ACC112 (cell line): Measurements from ENCODE around the gene IGLL5.

ENCODE experiments used
- H2AFZ ChIP-seq: fragments of 200-600 bp; sonication (generic); one replicate; pipeline ENCODE4 v1.6.0; 2017; ENCODE audit warnings: antibody characterized with exemption, low read length; ENCODE audit not compliant: unreplicated experiment
- H3K27ac ChIP-seq: fragments of 200-600 bp; sonication (generic); 2 replicates; pipeline ENCODE4 v1.5.1; 2014; ENCODE audit warnings: low read depth, mild to moderate bottlenecking, antibody characterized with exemption, low read length, moderate library complexity
- H3K27me3 ChIP-seq: fragments of 200-600 bp; sonication (generic); 2 replicates; pipeline ENCODE4 v1.6.1; 2014; ENCODE audit warnings: mild to moderate bottlenecking, antibody characterized with exemption, low read length, moderate library complexity, mixed read lengths; ENCODE audit not compliant: insufficient read depth
- H3K36me3 ChIP-seq: fragments of 200-600 bp; sonication (generic); 2 replicates; pipeline ENCODE4 v1.6.1; 2016; ENCODE audit warnings: mild to moderate bottlenecking, antibody characterized with exemption, low read length, moderate library complexity, mixed read lengths; ENCODE audit not compliant: insufficient read depth
- H3K4me1 ChIP-seq: fragments of 200-600 bp; sonication (generic); one replicate; pipeline ENCODE4 v1.6.1; 2016; ENCODE audit warnings: low read length, mixed read lengths; ENCODE audit not compliant: insufficient read depth, unreplicated experiment, control insufficient read depth
- H3K4me3 ChIP-seq: fragments of 200-600 bp; sonication (generic); 2 replicates; pipeline ENCODE4 v1.5.1; 2014; ENCODE audit warnings: mild to moderate bottlenecking, low read depth, low read length
- H3K79me2 ChIP-seq: fragments of 200-600 bp; sonication (generic); one replicate; pipeline ENCODE4 v1.6.0; 2016; ENCODE audit warnings: low read length; ENCODE audit not compliant: control insufficient read depth, unreplicated experiment, insufficient read depth

IGLL5 gene

DNA sequence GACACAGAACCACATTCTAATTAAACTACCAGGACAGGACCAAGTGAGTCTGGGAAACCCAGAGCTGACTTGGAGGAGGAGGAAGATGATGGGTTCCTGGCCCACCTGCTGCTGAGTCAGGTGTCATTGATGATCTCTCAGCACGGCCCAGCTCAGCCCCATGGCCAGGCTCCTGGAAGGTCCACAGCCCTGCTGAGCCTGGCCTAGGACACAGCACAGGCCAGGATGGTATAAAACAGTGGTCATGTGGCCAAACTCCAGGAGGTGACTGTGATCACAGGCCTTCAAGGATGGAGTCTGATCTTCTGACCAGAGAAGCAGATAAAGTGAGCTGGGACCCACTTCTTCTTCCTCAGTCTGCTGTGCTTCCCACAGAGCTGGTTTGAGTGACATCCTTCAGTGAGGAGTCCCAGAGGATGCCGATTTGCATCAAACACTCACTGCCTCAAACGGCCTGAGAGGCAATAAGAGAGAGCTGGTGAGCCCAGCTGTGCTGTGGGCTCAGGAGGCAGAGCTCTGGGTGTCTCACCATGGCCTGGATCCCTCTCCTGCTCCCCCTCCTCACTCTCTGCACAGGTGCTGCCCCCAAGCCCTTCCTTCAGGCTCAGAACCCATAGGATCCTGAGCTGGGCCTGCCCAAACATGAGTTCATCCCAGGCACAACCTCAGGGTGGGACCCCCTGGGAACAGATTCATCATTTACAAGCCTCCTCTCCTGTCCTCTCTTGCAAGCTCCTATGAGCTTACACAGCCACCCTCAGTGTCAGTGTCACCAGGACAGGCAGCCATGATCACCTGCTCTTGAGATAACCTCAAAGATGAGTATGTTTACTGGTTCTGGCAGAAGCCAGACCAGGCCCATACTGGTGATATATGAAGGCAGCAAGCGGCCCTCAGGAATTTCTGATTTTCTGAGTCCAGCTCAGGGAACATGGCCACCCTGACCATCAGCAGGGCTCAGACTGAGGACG is 37.7 kb upstream of the IGLL5 start:
- Histone ChIP-seq H3K27me3 (peaks cover 47% of the 10 kb centered on the region), H3K4me1 (no peaks in the 10 kb centered on the region), H3K36me3 (no peaks in the 10 kb centered on the region), H2AFZ (no peak overlapping the region), H3K27ac (no peak overlapping the region), H3K4me3 (no peak overlapping the region), H3K79me2 (no peaks in the 10 kb centered on the region)

DNA sequence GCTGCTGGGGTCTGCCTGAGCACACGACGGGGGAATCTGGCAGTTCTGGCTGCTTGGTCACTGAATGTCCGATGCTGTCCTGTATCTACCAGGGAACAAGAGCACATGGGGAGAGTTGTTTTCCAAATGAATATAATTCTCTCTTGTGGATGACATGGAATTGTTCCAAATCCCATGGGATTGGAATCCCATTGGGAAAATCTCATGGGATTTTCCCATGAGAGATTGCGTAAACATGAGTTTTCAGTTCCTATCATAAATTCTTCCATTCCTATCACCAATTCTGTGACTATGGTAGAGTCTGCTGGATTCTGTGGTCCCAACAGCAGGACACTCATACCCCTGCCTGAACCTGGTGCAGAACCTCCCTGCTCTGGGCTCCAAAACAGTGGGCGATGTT is 35.6 kb upstream of the IGLL5 start:
- peaks cover 33% of the 10 kb centered on the region for H3K27me3 ChIP-seq

DNA sequence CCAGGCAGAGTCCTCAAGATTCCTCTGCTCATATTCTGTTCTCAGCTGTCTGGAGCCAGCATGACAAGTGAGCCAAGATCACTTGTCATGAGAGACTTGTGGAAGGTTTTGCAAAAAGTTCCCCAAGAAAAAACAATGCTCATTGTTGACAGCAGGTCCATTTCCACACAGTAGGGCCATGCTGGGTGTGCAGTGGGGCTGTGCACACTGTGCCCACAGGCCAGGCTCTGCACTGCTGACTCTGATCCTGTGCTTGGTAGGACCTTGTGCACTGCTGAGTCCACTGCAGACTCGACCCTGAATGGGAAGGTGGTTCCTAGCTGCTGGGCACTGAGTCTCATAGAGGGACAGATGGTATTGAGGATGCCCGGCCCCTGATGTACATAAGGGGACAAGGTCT is 33.9 kb upstream of the IGLL5 start:
- Histone ChIP-seq H3K79me2 (no peaks in the 10 kb centered on the region), H2AFZ (no peak overlapping the region), H3K27me3 (peaks cover 32% of the 10 kb centered on the region), H3K27ac (no peak overlapping the region), H3K36me3 (no peaks in the 10 kb centered on the region), H3K4me1 (no peaks in the 10 kb centered on the region), H3K4me3 (no peak overlapping the region)

More for the DNA sequence above, 35.6 kb upstream of the IGLL5 start:
- Histone ChIP-seq H3K4me1 (no peaks in the 10 kb centered on the region), H3K79me2 (no peaks in the 10 kb centered on the region), H3K36me3 (no peaks in the 10 kb centered on the region), H3K27ac (no peak overlapping the region), H2AFZ (no peak overlapping the region), H3K4me3 (no peak overlapping the region)

DNA sequence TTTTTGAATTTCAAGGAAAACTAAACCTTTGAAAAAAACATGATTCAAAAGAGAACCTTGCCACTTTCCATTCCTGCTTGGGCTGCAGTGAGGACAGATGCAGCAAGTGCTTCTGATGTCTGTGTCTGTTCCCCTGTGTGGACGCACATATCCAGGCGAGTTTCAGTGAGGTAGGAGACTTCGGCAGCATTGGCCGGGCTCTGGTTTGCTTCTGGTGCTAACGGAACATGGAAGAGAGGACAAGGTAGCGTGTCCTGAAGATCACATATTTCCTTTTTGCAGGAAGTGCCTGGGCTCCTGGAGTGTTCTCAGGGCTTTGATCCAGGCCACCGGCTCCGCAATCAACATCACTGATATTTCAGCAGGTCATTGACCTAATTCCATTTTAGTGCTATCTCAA is 33.1 kb upstream of the IGLL5 start:
- H3K36me3 ChIP-seq, result no peaks in the 10 kb centered on the region
- H3K4me3 ChIP-seq, result no peak overlapping the region
- H3K27ac ChIP-seq, result no peak overlapping the region
- H3K79me2 ChIP-seq, result no peaks in the 10 kb centered on the region
- no peaks in the 10 kb centered on the region for H3K4me1 ChIP-seq
- peaks cover 37% of the 10 kb centered on the region for H3K27me3 ChIP-seq
- H2AFZ ChIP-seq, result no peak overlapping the region

DNA sequence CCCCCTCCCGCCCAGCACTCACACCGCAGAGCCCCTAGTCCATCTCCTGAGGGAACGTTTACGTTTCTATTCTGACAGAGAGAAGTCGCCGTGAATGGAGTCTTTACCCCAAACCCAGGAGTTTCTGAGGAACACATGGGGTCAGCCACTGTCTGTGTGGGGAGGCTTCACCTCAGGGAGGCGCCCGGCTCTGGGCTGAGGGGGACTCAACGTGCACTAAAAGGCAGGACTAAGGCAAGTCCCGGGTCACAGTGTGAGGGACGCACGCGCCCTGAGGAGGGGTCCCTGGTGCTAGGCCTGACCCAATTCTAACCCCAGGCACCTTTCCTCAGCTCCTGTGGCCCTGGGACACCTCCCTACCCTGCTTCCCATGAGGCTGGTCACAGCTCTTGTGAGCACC is 32.5 kb upstream of the IGLL5 start:
- Histone ChIP-seq H3K79me2 (no peaks in the 10 kb centered on the region), H3K4me3 (no peak overlapping the region), H3K4me1 (no peaks in the 10 kb centered on the region), H2AFZ (no peak overlapping the region), H3K27ac (no peak overlapping the region), H3K36me3 (no peaks in the 10 kb centered on the region), H3K27me3 (peaks cover 43% of the 10 kb centered on the region)

DNA sequence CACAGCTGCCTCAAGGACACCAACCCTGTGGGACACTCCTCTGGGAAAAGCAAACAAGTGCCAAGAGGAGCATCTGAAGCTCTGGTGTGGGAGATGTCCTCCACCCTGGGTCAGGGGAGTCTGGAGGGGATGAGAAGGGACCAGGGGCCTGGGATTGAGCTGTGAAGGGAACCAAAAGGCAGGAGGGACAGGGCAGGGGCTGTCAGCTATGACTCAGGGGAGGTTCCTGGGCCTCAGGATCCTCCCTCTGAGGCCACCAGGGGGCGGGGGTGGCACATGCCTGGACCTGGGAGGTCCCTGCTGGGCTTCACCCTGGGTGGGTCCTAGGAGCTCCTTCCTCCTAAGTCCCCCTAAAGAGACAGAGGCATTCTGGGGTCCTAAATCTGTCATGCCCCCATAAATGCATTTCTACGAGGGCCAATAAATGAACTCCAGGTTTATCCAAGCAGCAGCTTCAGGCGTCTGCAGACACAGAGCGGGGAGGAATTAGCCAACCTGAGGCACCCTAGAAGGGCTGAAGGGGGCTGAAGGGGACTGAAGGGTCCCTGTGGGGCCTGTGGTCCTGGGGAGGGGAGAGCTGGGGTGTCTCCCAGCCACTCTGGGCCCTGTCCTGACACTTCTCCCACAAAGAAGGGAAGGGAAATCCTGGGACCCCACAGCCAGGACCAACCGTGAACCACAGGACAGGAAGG is 31.9 kb upstream of the IGLL5 start:
- H3K4me1 ChIP-seq, result no peaks in the 10 kb centered on the region
- H3K36me3 ChIP-seq, result no peaks in the 10 kb centered on the region
- no peak overlapping the region for H3K27ac ChIP-seq
- no peak overlapping the region for H2AFZ ChIP-seq
- H3K79me2 ChIP-seq, result no peaks in the 10 kb centered on the region
- H3K4me3 ChIP-seq, result no peak overlapping the region
- H3K27me3 ChIP-seq, result peaks cover 45% of the 10 kb centered on the region

DNA sequence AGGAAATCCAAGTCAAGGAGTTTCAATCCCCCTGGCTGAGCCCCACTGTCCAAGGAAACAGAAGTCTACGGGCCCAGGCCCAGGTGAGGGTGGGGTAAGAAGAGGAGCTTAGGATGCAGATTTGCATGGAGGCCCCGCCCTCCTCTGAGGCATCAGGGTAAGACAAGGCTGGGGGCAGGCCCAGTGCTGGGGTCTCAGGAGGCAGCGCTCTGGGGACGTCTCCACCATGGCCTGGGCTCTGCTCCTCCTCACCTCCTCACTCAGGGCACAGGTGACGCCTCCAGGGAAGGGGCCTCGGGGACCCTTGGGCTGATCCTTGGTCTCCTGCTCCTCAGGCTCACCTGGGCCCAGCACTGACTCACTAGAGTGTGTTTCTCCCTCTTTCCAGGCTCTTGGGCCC is 31.3 kb upstream of the IGLL5 start:
- Histone ChIP-seq H2AFZ (no peak overlapping the region), H3K4me1 (no peaks in the 10 kb centered on the region), H3K4me3 (no peak overlapping the region), H3K36me3 (no peaks in the 10 kb centered on the region), H3K27me3 (peaks cover 49% of the 10 kb centered on the region), H3K27ac (no peak overlapping the region), H3K79me2 (no peaks in the 10 kb centered on the region)

DNA sequence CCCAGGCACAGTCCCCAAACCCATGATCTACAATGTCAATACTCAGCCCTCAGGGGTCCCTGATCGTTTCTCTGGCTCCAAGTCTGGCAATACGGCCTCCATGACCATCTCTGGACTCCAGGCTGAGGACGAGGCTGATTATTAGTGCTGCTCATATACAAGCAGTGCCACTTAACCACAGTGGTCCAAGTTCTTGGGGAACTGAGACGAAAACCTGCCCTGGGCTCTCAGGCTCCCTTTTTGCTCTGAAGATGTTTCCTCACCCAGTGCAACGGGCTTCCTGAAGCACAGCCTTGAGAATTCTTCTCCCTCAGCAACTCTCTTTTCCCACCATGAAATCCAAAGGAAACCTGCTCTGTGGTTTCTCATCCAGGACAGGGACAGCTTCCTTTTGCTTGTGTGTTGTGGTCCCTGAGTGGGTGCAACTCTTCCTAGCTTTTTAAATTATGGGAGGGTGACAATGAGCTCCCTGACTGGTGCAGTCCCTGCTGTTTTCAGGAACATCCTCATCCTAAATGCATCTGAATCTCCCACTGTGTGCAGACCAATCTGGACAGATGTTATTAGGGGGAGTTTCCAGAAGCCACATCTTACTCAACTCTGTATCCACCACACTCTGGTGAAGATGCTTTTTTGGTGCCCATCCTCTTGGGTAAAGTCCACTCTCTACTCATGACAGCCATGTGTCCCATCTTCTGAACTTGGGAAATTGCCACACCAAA is 30.6 kb upstream of the IGLL5 start:
- H3K4me1 ChIP-seq, result no peaks in the 10 kb centered on the region

DNA sequence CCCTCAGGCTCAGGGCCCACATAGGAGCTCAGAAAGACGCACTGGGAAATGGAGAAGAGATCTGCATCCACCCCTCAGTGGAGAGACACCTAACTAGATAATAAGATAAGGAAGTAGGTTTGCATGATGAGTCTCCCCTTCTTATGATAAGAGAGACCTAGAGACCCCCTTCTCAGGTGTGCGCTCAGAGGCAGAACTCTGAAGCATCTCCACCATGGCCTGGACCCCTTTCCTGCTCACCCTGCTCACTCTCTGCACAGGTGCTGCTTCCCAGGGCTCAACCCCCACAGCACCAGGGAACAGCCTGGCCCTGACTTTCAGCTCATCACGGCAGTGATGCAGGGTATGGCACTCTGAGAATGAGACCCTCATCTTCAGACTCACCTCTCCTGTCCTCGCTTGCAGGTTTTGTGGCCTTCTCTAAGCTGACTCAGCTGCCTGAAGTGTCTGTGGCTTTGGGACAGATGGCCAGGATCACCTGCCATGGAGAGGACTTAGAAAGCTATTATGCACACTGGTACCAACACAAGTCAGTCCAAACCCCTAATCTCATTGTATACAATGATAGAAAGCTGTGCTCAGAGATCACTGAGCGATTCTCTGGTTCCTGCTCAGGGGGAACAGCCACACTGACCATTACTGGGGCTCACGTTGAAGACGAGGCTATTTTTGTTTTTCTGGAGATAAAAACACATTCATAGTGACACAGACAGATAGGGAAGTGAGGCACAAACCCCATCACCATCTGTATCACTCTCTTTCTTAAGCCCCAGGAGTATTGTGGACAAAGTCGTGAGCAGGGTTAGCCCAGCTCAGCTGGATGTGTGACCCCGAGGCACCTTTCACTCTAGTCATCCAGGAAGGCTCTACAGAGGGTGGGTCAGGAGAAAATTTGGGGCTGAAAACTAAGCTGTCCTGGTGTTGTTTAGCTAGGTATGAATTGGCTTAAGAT is 29.7 kb upstream of the IGLL5 start:
- Histone ChIP-seq H3K4me3 (no peak overlapping the region), H3K36me3 (no peaks in the 10 kb centered on the region), H3K4me1 (no peaks in the 10 kb centered on the region), H3K27ac (no peak overlapping the region), H3K27me3 (peaks cover 46% of the 10 kb centered on the region), H3K79me2 (no peaks in the 10 kb centered on the region), H2AFZ (no peak overlapping the region)

More for the DNA sequence above, 30.6 kb upstream of the IGLL5 start:
- H2AFZ ChIP-seq, result no peak overlapping the region
- H3K79me2 ChIP-seq, result no peaks in the 10 kb centered on the region
- H3K27me3 ChIP-seq, result peaks cover 53% of the 10 kb centered on the region
- no peak overlapping the region for H3K27ac ChIP-seq
- H3K4me3 ChIP-seq, result no peak overlapping the region
- no peaks in the 10 kb centered on the region for H3K36me3 ChIP-seq

DNA sequence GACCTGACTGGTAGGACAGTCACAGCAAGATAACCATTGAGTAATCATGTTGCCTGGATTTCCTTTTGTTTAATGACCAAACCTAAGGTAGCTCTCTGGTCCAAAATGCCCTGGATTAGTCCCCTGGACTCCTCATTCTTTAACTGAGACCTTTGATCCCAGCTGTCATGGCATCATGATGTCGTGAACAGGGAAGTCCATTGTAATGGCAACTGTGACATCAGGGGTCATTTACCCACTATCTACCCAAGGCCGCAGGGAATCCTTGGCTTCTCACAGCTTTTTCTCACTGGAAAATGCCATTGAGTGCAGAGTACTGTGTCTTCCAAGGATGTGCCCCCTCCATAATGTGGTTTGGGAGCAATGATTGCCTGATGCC is 29.1 kb upstream of the IGLL5 start:
- Histone ChIP-seq H3K27me3 (peaks cover 41% of the 10 kb centered on the region), H3K79me2 (no peaks in the 10 kb centered on the region), H3K4me3 (no peak overlapping the region), H3K4me1 (no peaks in the 10 kb centered on the region), H3K27ac (no peak overlapping the region), H3K36me3 (no peaks in the 10 kb centered on the region), H2AFZ (no peak overlapping the region)
